Measurements from ENCODE around the gene TNS2.
A peak's percentile ranks its signal among the peaks of the same experiment; 100 is the strongest.

TNS2 gene

GRCh38 chr12:53063708-53064612 lies 14.1 kb downstream of the TNS2 start:
- DNase-seq = no peak
- in situ Hi-C loops (cut with MboI; ENCODE audit: low pct_unique_long_range_greater_than_20kb, low sequenced_read_pairs) = loop anchor here (25.0 kb wide), 1 partner anchor 223 kb away; the partner anchor contains the start of genes MYG1 and PFDN5

GRCh38 chr12:53064613-53065436 lies 15.0 kb downstream of the TNS2 start:
- DNase-seq = no peak
- in situ Hi-C loops (cut with MboI; ENCODE audit: low pct_unique_long_range_greater_than_20kb, low sequenced_read_pairs) = loop anchor here (25.0 kb wide), 1 partner anchor 222 kb away; the partner anchor contains the start of genes MYG1 and PFDN5

- DNase-seq = no peak
- in situ Hi-C loops (cut with MboI; ENCODE audit: low pct_unique_long_range_greater_than_20kb, low sequenced_read_pairs) = loop anchor here (25.0 kb wide), 1 partner anchor 222 kb away; the partner anchor contains the start of genes MYG1 and PFDN5
Observed at GRCh38 chr12:53065470-53065869, 15.6 kb downstream of the TNS2 start.

GRCh38 chr12:53065975-53066931 lies 16.4 kb downstream of the TNS2 start:
- in situ Hi-C loops (cut with MboI; ENCODE audit: low pct_unique_long_range_greater_than_20kb, low sequenced_read_pairs) = loop anchor here (25.0 kb wide), 1 partner anchor 221 kb away; the partner anchor contains the start of genes MYG1 and PFDN5
- DNase-seq = peak; percentile 66

GRCh38 chr12:53067074-53067992 lies 17.5 kb downstream of the TNS2 start:
- in situ Hi-C loops (cut with MboI; ENCODE audit: low pct_unique_long_range_greater_than_20kb, low sequenced_read_pairs) = loop anchor here (25.0 kb wide), 1 partner anchor 220 kb away; the partner anchor contains the start of genes MYG1 and PFDN5
- DNase-seq = no peak

GRCh38 chr12:53067993-53068770 lies 18.3 kb downstream of the TNS2 start:
- in situ Hi-C loops (cut with MboI; ENCODE audit: low pct_unique_long_range_greater_than_20kb, low sequenced_read_pairs) = loop anchor here (25.0 kb wide), 1 partner anchor 219 kb away; the partner anchor contains the start of genes MYG1 and PFDN5

GRCh38 chr12:53068811-53069585 lies 19.1 kb downstream of the TNS2 start:
- in situ Hi-C loops (cut with MboI; ENCODE audit: low pct_unique_long_range_greater_than_20kb, low sequenced_read_pairs) = loop anchor here (25.0 kb wide), 1 partner anchor 218 kb away; the partner anchor contains the start of genes MYG1 and PFDN5
- DNase-seq = no peak

More at GRCh38 chr12:53067993-53068770, 18.3 kb downstream of the TNS2 start:
- no peak for DNase-seq

- DNase-seq = no peak
- in situ Hi-C loops (cut with MboI; ENCODE audit: low pct_unique_long_range_greater_than_20kb, low sequenced_read_pairs) = loop anchor here (25.0 kb wide), 1 partner anchor 217 kb away; the partner anchor contains the start of genes MYG1 and PFDN5
Observed at GRCh38 chr12:53069621-53070410, 20.0 kb downstream of the TNS2 start.

- in situ Hi-C loops (cut with MboI; ENCODE audit: low pct_unique_long_range_greater_than_20kb, low sequenced_read_pairs) = loop anchor here (25.0 kb wide), 1 partner anchor 216 kb away; the partner anchor contains the start of genes MYG1 and PFDN5
- no peak for DNase-seq
Observed at GRCh38 chr12:53070877-53071492, 21.1 kb downstream of the TNS2 start.

GRCh38 chr12:53071591-53072551 lies 22.0 kb downstream of the TNS2 start:
- in situ Hi-C loops (cut with MboI; ENCODE audit: low pct_unique_long_range_greater_than_20kb, low sequenced_read_pairs) = loop anchor here (25.0 kb wide), 1 partner anchor 215 kb away; the partner anchor contains the start of genes MYG1 and PFDN5
- no peak for DNase-seq

GRCh38 chr12:53073881-53074280 lies 24.0 kb downstream of the TNS2 start:
- DNase-seq = no peak
- in situ Hi-C loops (cut with MboI; ENCODE audit: low pct_unique_long_range_greater_than_20kb, low sequenced_read_pairs) = loop anchor here (25.0 kb wide), 1 partner anchor 213 kb away; the partner anchor contains the start of genes MYG1 and PFDN5

GRCh38 chr12:53074283-53074998 lies 24.6 kb downstream of the TNS2 start:
- no peak for DNase-seq
- in situ Hi-C loops (cut with MboI; ENCODE audit: low pct_unique_long_range_greater_than_20kb, low sequenced_read_pairs) = loop anchor here (25.0 kb wide), 1 partner anchor 213 kb away; the partner anchor contains the start of genes MYG1 and PFDN5

GRCh38 chr12:53074999-53075370 lies 25.1 kb downstream of the TNS2 start:
- in situ Hi-C loops (cut with MboI; ENCODE audit: low pct_unique_long_range_greater_than_20kb, low sequenced_read_pairs) = loop anchor here (25.0 kb wide), 1 partner anchor 212 kb away; the partner anchor contains the start of genes MYG1 and PFDN5
- no peak for DNase-seq
